Thyroid gland (tissue), 4 donors: ENCODE measurements around the gene RHBDL1. TPM values are rescaled to one million over a fixed set of nuclear protein-coding genes. Genes with fewer than 3 reads are reported as not detected.
A peak's percentile ranks its signal among the peaks of the same experiment; 100 is the strongest.

Experiments used
- DNase-seq, 2 donors: peaks; one replicate each; pipeline ENCODE4 v3.0.0-alpha.2; 2019
- H3K27ac ChIP-seq, 3 donors: fragments of 200-600 bp; sonication (generic); 1 replicate in 2 of 3; 2 replicates in 1 of 3; pipeline ENCODE4 v1.5.1; 2016 to 2019; ENCODE audit warnings: mild to moderate bottlenecking in 1 of 3, moderate library complexity in 1 of 3
- H3K27me3 ChIP-seq: fragments of 200-600 bp; sonication (generic); one replicate; pipeline ENCODE4 v1.5.1; 2019
- H3K36me3 ChIP-seq, 2 donors: fragments of 200-600 bp; sonication (generic); one replicate each; pipeline ENCODE4 v1.5.1; 2016 to 2019
- H3K4me1 ChIP-seq, 2 donors: fragments of 200-600 bp; sonication (generic); one replicate each; pipeline ENCODE4 v1.5.1; 2017 to 2019
- H3K4me3 ChIP-seq, 3 donors: fragments of 200-600 bp; sonication (generic); replicated peaks in 1 of 3; 1 replicate in 2 of 3; 2 replicates in 1 of 3; pipeline ENCODE4 v1.5.1; 2016; ENCODE audit warnings: mild to moderate bottlenecking in 1 of 3
- H3K9me3 ChIP-seq: fragments of 200-600 bp; sonication (generic); one replicate; pipeline ENCODE4 v1.5.1; 2017
- CTCF ChIP-seq, 6 experiments: fragments of 200-600 bp in 3 of 6; fragments of 450-650 bp in 3 of 6; sonication (generic) in 3 of 6; IDR thresholded peaks; one replicate each; pipeline ENCODE4 v1.5.1; 2016 to 2019; ENCODE audit warnings: antibody characterized with exemption in 6 of 6, mild to moderate bottlenecking in 2 of 6, inconsistent platforms in 1 of 6, moderate library complexity in 1 of 6
- POLR2A ChIP-seq, 2 donors: fragments of 450-650 bp; IDR thresholded peaks; one replicate each; pipeline ENCODE4 v1.6.1; 2017; ENCODE audit warnings: antibody characterized with exemption in 2 of 2, mild to moderate bottlenecking in 2 of 2, moderate library complexity in 1 of 2
- WGBS, 2 donors: methylation state at CpG; one replicate each; pipeline ENCODE4 v1.1.5; 2017; 5-methylcytosine and 5-hydroxymethylcytosine counted together
- intact Hi-C: fragments of 100-400 bp; cut with DNase I; formaldehyde crosslinking; loops from one replicate; pipeline ENCODE4 v1.15.1; 2023
- total RNA-seq, 4 donors: library from RNA; depleted of rRNA; stranded (reverse); fragments of >200 nt; gene quantifications; one replicate each; pipeline ENCODE4 v1.2.3, GENCODE V29; 2016

RHBDL1 gene
- total RNA-seq, 4 donors from 2014 or later, result 0.27 to 0.63 (median 0.56) TPM; not detected in 1

DNA sequence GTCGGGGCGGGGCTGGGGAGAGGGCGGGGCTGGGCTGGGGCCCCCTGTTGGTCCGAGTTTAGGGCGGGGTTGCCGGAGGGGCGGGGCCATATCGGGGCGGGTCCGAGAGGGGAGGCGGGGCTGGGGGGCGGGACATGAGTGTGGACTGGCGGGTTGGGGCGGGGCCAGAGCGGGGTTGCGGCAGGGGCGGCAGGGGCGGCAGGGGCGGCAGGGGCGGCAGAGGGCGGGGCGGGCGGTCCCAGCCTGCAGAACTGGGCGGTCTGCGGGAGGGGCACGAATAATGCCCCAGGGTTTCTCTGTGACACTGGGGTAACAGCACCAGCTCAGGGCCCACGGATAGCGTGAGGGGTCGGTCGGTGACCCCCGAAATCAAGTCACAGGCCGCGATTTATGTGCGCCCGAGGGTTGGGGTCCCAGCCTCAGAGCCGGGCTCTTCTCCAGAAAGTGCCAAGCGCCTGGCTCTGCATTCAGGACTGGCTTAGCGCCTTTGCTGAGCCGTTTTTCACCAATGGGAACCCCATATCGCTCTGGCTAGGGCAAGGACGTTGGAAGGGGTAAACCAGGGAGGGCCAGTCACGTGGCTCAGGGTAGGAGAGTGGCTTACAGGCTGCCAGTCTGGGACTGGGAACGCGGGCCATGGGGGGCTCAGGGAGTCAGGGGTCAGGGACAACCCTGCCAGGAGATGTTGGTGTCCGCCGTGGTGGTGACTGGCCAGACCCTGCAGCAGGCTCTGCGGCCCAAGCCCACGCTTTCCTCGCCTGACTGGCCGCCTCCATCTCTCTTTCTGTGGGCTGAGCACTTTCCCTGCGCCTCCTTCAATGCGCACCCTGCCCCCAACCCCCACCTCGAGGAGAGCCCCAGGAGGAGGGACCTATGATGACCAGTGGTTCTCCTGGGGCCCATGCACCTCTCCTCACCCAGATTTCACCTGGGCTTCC lies 38.1 kb upstream of the RHBDL1 start:
- Histone ChIP-seq H3K4me3 (peak overlapping the region in 2 of 3 donors; percentile 73 to 96), H3K9me3 (no peaks in the 10 kb centered on the region), H3K27ac (peak overlapping the region; percentile 36 to 97 (median 96)), H3K27me3 (no peaks in the 10 kb centered on the region), H3K36me3 (peaks cover 0 to 8% of the 10 kb centered on the region in 2 donors), H3K4me1 (peaks cover 17 to 27% of the 10 kb centered on the region in 2 donors)
- DNase-seq, result peak; percentile 85 to 89
- TF ChIP-seq POLR2A (IDR thresholded peaks at IDR 0.05) (no peak), CTCF (IDR thresholded peaks at IDR 0.05) (no peak)
- intact Hi-C loops, result no loop called here
- WGBS, 2 donors, result 25 to 28% methylated on average over 8 to 15 of the region's 53 CpGs

DNA sequence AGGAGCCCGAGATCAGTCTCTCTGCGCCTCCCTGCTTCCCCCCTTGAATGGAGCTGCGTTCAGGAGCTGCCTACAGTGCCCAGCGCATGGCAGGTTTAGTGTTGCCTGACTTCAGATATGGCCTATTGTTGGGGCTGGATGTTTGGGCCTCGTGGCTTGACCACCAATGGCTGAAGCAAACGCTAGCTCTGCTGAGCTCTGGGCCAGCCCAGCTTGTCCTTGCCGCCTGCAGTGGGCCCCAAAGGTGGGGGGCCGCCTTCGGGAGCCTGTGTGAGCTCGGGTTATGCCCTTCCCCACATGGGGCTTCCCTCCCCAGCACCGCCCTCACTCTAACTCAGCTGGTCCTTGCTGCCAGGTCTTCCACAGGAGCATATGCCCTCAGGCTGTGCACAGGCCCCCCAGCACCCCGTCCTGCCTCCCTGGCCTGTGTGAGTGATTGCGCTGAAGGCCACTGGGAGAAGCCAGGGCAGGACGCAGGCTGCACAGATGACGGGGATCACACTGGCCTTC lies 37.4 kb upstream of the RHBDL1 start:
- Histone ChIP-seq H3K4me1 (peaks cover 24 to 34% of the 10 kb centered on the region in 2 donors), H3K27me3 (no peaks in the 10 kb centered on the region), H3K4me3 (no peak overlapping the region), H3K27ac (no peak overlapping the region), H3K36me3 (peaks cover 0 to 7% of the 10 kb centered on the region in 2 donors), H3K9me3 (no peaks in the 10 kb centered on the region)
- 78 to 84% methylated on average over 8 to 12 of the region's 15 CpGs for WGBS, 2 donors
- DNase-seq, result no peak
- intact Hi-C loops, result no loop called here
- TF ChIP-seq POLR2A (IDR thresholded peaks at IDR 0.05) (no peak), CTCF (IDR thresholded peaks at IDR 0.05) (no peak)

DNA sequence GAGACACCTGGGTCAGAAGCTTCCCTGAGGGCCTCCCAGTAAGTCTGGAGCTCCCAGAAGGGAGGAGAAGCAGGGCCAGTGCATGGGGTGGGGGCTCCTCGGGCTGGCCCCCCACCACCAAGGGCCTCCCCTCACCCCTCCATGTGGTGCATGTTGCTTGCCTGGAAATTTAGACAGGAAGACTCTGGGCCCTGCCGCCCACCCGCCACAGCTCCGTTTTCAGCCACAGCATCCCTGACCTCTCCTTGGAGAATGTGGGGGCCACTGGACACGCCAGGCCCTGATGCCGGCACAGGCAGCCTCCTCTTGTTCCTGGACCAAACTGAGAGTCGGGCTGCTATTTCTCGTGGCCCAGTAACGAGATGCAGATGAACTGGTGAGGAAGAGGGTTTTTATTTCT lies 36.6 kb upstream of the RHBDL1 start:
- H3K4me3 ChIP-seq, result no peak overlapping the region
- intact Hi-C loops, result no loop called here
- H3K27me3 ChIP-seq, result no peaks in the 10 kb centered on the region
- no peak for TF ChIP-seq POLR2A (IDR thresholded peaks at IDR 0.05)
- TF ChIP-seq CTCF (IDR thresholded peaks at IDR 0.05), result no peak
- 77 to 79% methylated on average over 7 to 8 of the region's 9 CpGs for WGBS, 2 donors
- no peak overlapping the region for H3K27ac ChIP-seq
- H3K9me3 ChIP-seq, result no peaks in the 10 kb centered on the region
- peaks cover 28 to 42% of the 10 kb centered on the region in 2 donors for H3K4me1 ChIP-seq
- no peak for DNase-seq
- no peaks in the 10 kb centered on the region for H3K36me3 ChIP-seq

DNA sequence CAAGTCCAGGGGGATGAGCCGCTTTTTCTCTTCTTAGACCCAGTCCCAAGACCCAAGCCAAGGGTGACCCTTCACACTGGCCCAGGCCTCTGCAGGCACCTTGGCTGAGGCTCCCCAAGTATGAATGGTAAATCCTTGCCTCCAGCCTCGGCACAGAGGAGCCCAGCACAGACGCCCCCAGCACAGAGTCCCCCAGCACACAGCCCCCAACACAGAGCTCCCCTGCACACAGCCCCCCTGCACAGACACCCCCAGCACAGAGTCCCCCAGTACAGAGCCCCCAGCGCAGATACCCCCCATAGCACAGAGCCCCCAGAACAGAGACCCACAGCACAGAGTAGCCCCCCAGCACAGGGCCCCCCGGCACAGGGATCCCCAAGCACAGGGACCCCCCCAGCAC lies 34.9 kb upstream of the RHBDL1 start:
- intact Hi-C loops, result no loop called here
- Histone ChIP-seq H3K27ac (no peak overlapping the region), H3K4me1 (peaks cover 30 to 49% of the 10 kb centered on the region in 2 donors), H3K4me3 (no peak overlapping the region), H3K27me3 (no peaks in the 10 kb centered on the region), H3K36me3 (no peaks in the 10 kb centered on the region), H3K9me3 (no peaks in the 10 kb centered on the region)
- no peak for TF ChIP-seq POLR2A (IDR thresholded peaks at IDR 0.05)
- TF ChIP-seq CTCF (IDR thresholded peaks at IDR 0.05), result no peak
- WGBS, 2 donors, result 95% methylated on average over 4 of the region's 5 CpGs; no CpG with 5 or more reads in 1 of the 2 donors
- DNase-seq, result no peak
